ENCODE results near the gene C3AR1.

Gene C3AR1

GRCh38 chr12:8057306-8057705 is 8.9 kb downstream of the C3AR1 start:
- no CpG with 5 or more reads among the region's 2 CpGs for WGBS, 2 donors (ENCODE audit: extremely low coverage in 2 of 2, insufficient read length in 2 of 2, insufficient replicate concordance in 1 of 2)
- no peak for DNase-seq (ENCODE audit: low spot score)

GRCh38 chr12:8054816-8055215 is 11.3 kb downstream of the C3AR1 start:
- H3K27me3 ChIP-seq (ENCODE audit: control insufficient read depth in 3 of 3, insufficient read depth in 3 of 3, low read depth in 1 of 3, low read length in 3 of 3) = no peaks in the 10 kb centered on the region
- H2BK5ac ChIP-seq (ENCODE audit: low read length) = no peak overlapping the region
- no peak for DNase-seq (ENCODE audit: low spot score)

More at GRCh38 chr12:8057306-8057705, 8.9 kb downstream of the C3AR1 start:
- no peaks in the 10 kb centered on the region for H3K9me3 ChIP-seq (replicated peaks in 1 of 2; ENCODE audit: control insufficient read depth in 2 of 2, insufficient read depth in 1 of 2, low read depth in 1 of 2, low read length in 2 of 2)
- H3K4me2 ChIP-seq (ENCODE audit: insufficient read depth, low read length, poor library complexity, severe bottlenecking) = no peak overlapping the region
- no peak overlapping the region for H2BK12ac ChIP-seq (ENCODE audit: low read length)
- H3K9ac ChIP-seq (ENCODE audit: low read depth, low read length, poor library complexity) = no peak overlapping the region
- peaks cover 0 to 3% of the 10 kb centered on the region in 2 donors for H3K4me1 ChIP-seq (ENCODE audit: control insufficient read depth in 2 of 2, insufficient read depth in 1 of 2, low read depth in 1 of 2, low read length in 2 of 2)
- no peak overlapping the region for H2BK5ac ChIP-seq (ENCODE audit: low read length)
- no peak overlapping the region for H4K91ac ChIP-seq (ENCODE audit: low read depth, low read length, poor library complexity)
- H3K36me3 ChIP-seq (replicated peaks in 1 of 2; ENCODE audit: control insufficient read depth in 2 of 2, insufficient read depth in 2 of 2, low read length in 2 of 2) = peaks cover 2 to 32% of the 10 kb centered on the region in 2 donors
- H2AK5ac ChIP-seq (ENCODE audit: low read depth, low read length) = no peak overlapping the region
- no peak overlapping the region for H2AFZ ChIP-seq (ENCODE audit: low read length)
- no peak overlapping the region for H2BK120ac ChIP-seq (ENCODE audit: low read depth, low read length)
- no peak overlapping the region for H3K14ac ChIP-seq (ENCODE audit: low read length)
- H3K4me3 ChIP-seq (ENCODE audit: low read length in 2 of 2) = no peak overlapping the region
- H3K23ac ChIP-seq (ENCODE audit: low read depth, low read length, poor library complexity) = no peak overlapping the region
- no peak overlapping the region for H3K18ac ChIP-seq (ENCODE audit: low read length)
- H3K27me3 ChIP-seq (ENCODE audit: control insufficient read depth in 3 of 3, insufficient read depth in 3 of 3, low read depth in 1 of 3, low read length in 3 of 3) = no peaks in the 10 kb centered on the region
- H3K27ac ChIP-seq (replicated peaks; ENCODE audit: low read length) = no peak overlapping the region
- no peaks in the 10 kb centered on the region for H3K79me1 ChIP-seq (ENCODE audit: low read depth, low read length)
- no peak overlapping the region for H4K8ac ChIP-seq (ENCODE audit: low read depth, low read length)
- no peak overlapping the region for H3K4ac ChIP-seq (ENCODE audit: low read length)
- no peak overlapping the region for H2BK15ac ChIP-seq (ENCODE audit: low read length)

GRCh38 chr12:8052679-8053078 is 13.5 kb downstream of the C3AR1 start:
- no peaks in the 10 kb centered on the region for H3K79me1 ChIP-seq (ENCODE audit: low read depth, low read length)
- peaks cover 13 to 74% of the 10 kb centered on the region in 2 donors for H3K36me3 ChIP-seq (replicated peaks in 1 of 2; ENCODE audit: control insufficient read depth in 2 of 2, insufficient read depth in 2 of 2, low read length in 2 of 2)
- no peak overlapping the region for H2BK15ac ChIP-seq (ENCODE audit: low read length)
- H3K27ac ChIP-seq (replicated peaks; ENCODE audit: low read length) = no peak overlapping the region
- no peaks in the 10 kb centered on the region for H3K27me3 ChIP-seq (ENCODE audit: control insufficient read depth in 3 of 3, insufficient read depth in 3 of 3, low read depth in 1 of 3, low read length in 3 of 3)
- no peaks in the 10 kb centered on the region for H3K9me3 ChIP-seq (replicated peaks in 1 of 2; ENCODE audit: control insufficient read depth in 2 of 2, insufficient read depth in 1 of 2, low read depth in 1 of 2, low read length in 2 of 2)
- H4K8ac ChIP-seq (ENCODE audit: low read depth, low read length) = no peak overlapping the region
- H3K9ac ChIP-seq (ENCODE audit: low read depth, low read length, poor library complexity) = no peak overlapping the region
- H2BK5ac ChIP-seq (ENCODE audit: low read length) = no peak overlapping the region
- no peak overlapping the region for H2BK12ac ChIP-seq (ENCODE audit: low read length)
- no peaks in the 10 kb centered on the region for H3K4me1 ChIP-seq (ENCODE audit: control insufficient read depth in 2 of 2, insufficient read depth in 1 of 2, low read depth in 1 of 2, low read length in 2 of 2)
- no peak overlapping the region for H2BK120ac ChIP-seq (ENCODE audit: low read depth, low read length)
- H3K4ac ChIP-seq (ENCODE audit: low read length) = no peak overlapping the region
- H3K14ac ChIP-seq (ENCODE audit: low read length) = no peak overlapping the region
- no peak overlapping the region for H3K23ac ChIP-seq (ENCODE audit: low read depth, low read length, poor library complexity)
- H3K4me3 ChIP-seq (ENCODE audit: low read length in 2 of 2) = no peak overlapping the region
- no CpG with 5 or more reads among the region's 7 CpGs for WGBS, 2 donors (ENCODE audit: extremely low coverage in 2 of 2, insufficient read length in 2 of 2, insufficient replicate concordance in 1 of 2)
- H2AFZ ChIP-seq (ENCODE audit: low read length) = no peak overlapping the region
- no peak overlapping the region for H3K4me2 ChIP-seq (ENCODE audit: insufficient read depth, low read length, poor library complexity, severe bottlenecking)
- no peak overlapping the region for H3K18ac ChIP-seq (ENCODE audit: low read length)
- no peak for DNase-seq (ENCODE audit: low spot score)
- no peak overlapping the region for H4K91ac ChIP-seq (ENCODE audit: low read depth, low read length, poor library complexity)
- H2AK5ac ChIP-seq (ENCODE audit: low read depth, low read length) = no peak overlapping the region

More at GRCh38 chr12:8054816-8055215, 11.3 kb downstream of the C3AR1 start:
- Histone ChIP-seq H3K9me3 (replicated peaks in 1 of 2; ENCODE audit: control insufficient read depth in 2 of 2, insufficient read depth in 1 of 2, low read depth in 1 of 2, low read length in 2 of 2) (no peaks in the 10 kb centered on the region), H3K4me1 (ENCODE audit: control insufficient read depth in 2 of 2, insufficient read depth in 1 of 2, low read depth in 1 of 2, low read length in 2 of 2) (peaks cover 0 to 3% of the 10 kb centered on the region in 2 donors), H4K8ac (ENCODE audit: low read depth, low read length) (no peak overlapping the region), H2BK120ac (ENCODE audit: low read depth, low read length) (no peak overlapping the region), H3K4me2 (ENCODE audit: insufficient read depth, low read length, poor library complexity, severe bottlenecking) (no peak overlapping the region), H3K18ac (ENCODE audit: low read length) (no peak overlapping the region), H2AK5ac (ENCODE audit: low read depth, low read length) (no peak overlapping the region), H3K36me3 (replicated peaks in 1 of 2; ENCODE audit: control insufficient read depth in 2 of 2, insufficient read depth in 2 of 2, low read length in 2 of 2) (peaks cover 4 to 53% of the 10 kb centered on the region in 2 donors), H3K9ac (ENCODE audit: low read depth, low read length, poor library complexity) (no peak overlapping the region), H2BK15ac (ENCODE audit: low read length) (no peak overlapping the region), H2BK12ac (ENCODE audit: low read length) (no peak overlapping the region), H3K4ac (ENCODE audit: low read length) (no peak overlapping the region), H3K27ac (replicated peaks; ENCODE audit: low read length) (no peak overlapping the region), H4K91ac (ENCODE audit: low read depth, low read length, poor library complexity) (no peak overlapping the region), H2AFZ (ENCODE audit: low read length) (no peak overlapping the region), H3K79me1 (ENCODE audit: low read depth, low read length) (no peaks in the 10 kb centered on the region), H3K4me3 (ENCODE audit: low read length in 2 of 2) (no peak overlapping the region), H3K14ac (ENCODE audit: low read length) (no peak overlapping the region), H3K23ac (ENCODE audit: low read depth, low read length, poor library complexity) (no peak overlapping the region)
- WGBS, 2 donors (ENCODE audit: extremely low coverage in 2 of 2, insufficient read length in 2 of 2, insufficient replicate concordance in 1 of 2) = no CpG with 5 or more reads among the region's 2 CpGs

GRCh38 chr12:8050600-8051250 is 15.4 kb downstream of the C3AR1 start:
- Histone ChIP-seq H3K9ac (ENCODE audit: low read depth, low read length, poor library complexity) (no peak overlapping the region), H3K27me3 (ENCODE audit: control insufficient read depth in 3 of 3, insufficient read depth in 3 of 3, low read depth in 1 of 3, low read length in 3 of 3) (no peaks in the 10 kb centered on the region), H4K91ac (ENCODE audit: low read depth, low read length, poor library complexity) (no peak overlapping the region), H2AK5ac (ENCODE audit: low read depth, low read length) (no peak overlapping the region), H3K27ac (replicated peaks; ENCODE audit: low read length) (no peak overlapping the region), H3K4ac (ENCODE audit: low read length) (no peak overlapping the region), H3K79me1 (ENCODE audit: low read depth, low read length) (no peaks in the 10 kb centered on the region), H3K14ac (ENCODE audit: low read length) (no peak overlapping the region), H2AFZ (ENCODE audit: low read length) (no peak overlapping the region), H2BK15ac (ENCODE audit: low read length) (no peak overlapping the region), H4K8ac (ENCODE audit: low read depth, low read length) (no peak overlapping the region), H3K23ac (ENCODE audit: low read depth, low read length, poor library complexity) (no peak overlapping the region), H3K9me3 (replicated peaks in 1 of 2; ENCODE audit: control insufficient read depth in 2 of 2, insufficient read depth in 1 of 2, low read depth in 1 of 2, low read length in 2 of 2) (no peaks in the 10 kb centered on the region), H2BK120ac (ENCODE audit: low read depth, low read length) (no peak overlapping the region), H3K4me3 (ENCODE audit: low read length in 2 of 2) (no peak overlapping the region), H3K4me1 (ENCODE audit: control insufficient read depth in 2 of 2, insufficient read depth in 1 of 2, low read depth in 1 of 2, low read length in 2 of 2) (no peaks in the 10 kb centered on the region), H2BK12ac (ENCODE audit: low read length) (no peak overlapping the region), H3K18ac (ENCODE audit: low read length) (no peak overlapping the region), H2BK5ac (ENCODE audit: low read length) (no peak overlapping the region), H3K36me3 (replicated peaks in 1 of 2; ENCODE audit: control insufficient read depth in 2 of 2, insufficient read depth in 2 of 2, low read length in 2 of 2) (peaks cover 13 to 89% of the 10 kb centered on the region in 2 donors), H3K4me2 (ENCODE audit: insufficient read depth, low read length, poor library complexity, severe bottlenecking) (no peak overlapping the region)
- DNase-seq (ENCODE audit: low spot score) = no peak
- WGBS, 2 donors (ENCODE audit: extremely low coverage in 2 of 2, insufficient read length in 2 of 2, insufficient replicate concordance in 1 of 2) = no CpG with 5 or more reads among the region's 7 CpGs

Data from neuronal stem cell (in vitro differentiated cells).